GM12892 (cell line): ENCODE results near the gene SGPP2.
A peak's percentile ranks its signal among the peaks of the same experiment; 100 is the strongest.
"Not testable (repeated sequence)": the region's sequence is repeated elsewhere in the genome, so short reads cannot be mapped to it uniquely, and the experiment has no call there.

Experiments used
- DNase-seq: peaks from one replicate; pipeline ENCODE4 v3.0.0; 2011; ENCODE audit not compliant: insufficient read length
- FAIRE-seq: peaks from 2 replicates; lab custom pipeline; 2011; peaks lifted over from hg19 to GRCh38; lab: Jason Lieb, UNC
- POLR2A ChIP-seq: IDR thresholded peaks from 2 replicates; pipeline ENCODE4 v1.6.1; 2011; ENCODE audit warnings: low read depth, low read length, control low read depth
- POLR2AphosphoS5 ChIP-seq: IDR thresholded peaks from 2 replicates; pipeline ENCODE4 v1.6.1; 2011; ENCODE audit warnings: low read depth, low read length, control low read depth
- TAF1 ChIP-seq: IDR thresholded peaks from 2 replicates; pipeline ENCODE4 v1.6.1; 2011; ENCODE audit warnings: low read depth, mild to moderate bottlenecking, control low read depth, low read length, borderline replicate concordance

SGPP2 gene

DNA sequence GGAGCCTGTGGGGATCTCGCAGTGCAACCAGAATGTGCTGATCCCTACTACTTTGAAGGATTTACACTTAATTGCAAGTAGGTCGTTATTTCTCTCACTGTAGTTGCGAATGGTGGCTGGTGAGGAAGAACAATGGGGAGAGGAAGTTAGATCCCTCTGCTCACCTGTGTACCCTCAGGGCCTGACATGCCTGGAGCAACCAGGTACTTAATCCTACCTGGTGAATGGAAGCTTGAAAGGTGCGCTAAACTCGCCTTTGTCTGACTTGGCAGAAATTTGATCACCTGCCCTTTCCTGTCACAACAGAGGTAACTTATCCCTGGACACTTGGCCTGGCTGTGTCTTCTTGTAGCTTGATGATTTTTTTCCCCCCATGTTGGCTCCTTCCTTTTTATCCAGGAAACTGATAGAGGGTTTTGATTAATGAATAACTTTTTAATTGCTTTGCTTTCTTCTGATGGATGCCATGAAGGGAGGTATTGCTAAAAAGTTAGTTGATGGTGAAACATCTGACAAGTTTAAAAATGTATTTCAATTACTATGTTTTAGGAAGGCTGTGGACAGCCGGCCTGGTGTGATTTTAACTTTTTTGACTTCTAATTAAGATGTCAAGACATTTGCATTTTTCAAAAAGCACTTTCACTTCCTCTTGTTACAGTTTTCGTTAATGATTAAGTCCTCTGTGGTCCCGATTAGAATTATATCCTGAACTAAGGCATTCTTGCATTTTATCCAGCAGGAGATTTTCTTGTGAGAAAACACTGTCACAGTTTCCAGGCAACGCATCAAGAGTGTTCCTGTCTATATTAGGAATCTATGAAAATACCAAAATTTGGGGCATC lies 9.2 kb downstream of the SGPP2 start:
- DNase-seq = no peak
- TF ChIP-seq TAF1 (no peak), POLR2A (no peak), POLR2AphosphoS5 (no peak)
- FAIRE-seq = peak; percentile 81

DNA sequence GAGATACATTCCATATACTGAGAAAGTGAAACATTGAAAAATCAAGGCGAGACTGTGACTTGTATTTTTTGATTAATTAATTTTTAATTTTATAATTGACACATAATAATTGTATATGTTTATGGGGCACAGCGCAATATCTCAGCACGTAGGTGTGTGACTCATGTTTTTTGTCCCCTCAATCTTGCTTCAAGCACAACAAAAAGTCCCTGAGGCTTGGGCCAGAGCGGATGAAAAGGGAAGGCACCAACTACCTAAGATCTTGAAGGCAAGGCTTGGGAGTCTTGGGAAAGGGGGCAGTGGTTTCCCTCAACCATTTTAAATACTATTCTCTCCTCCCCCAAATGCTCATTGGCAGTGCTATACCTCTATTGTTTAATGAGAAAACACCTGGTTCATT lies 9.9 kb downstream of the SGPP2 start:
- FAIRE-seq (no peak), DNase-seq (no peak)
- TF ChIP-seq POLR2A = no peak
- no peak for TF ChIP-seq TAF1
- no peak for TF ChIP-seq POLR2AphosphoS5

DNA sequence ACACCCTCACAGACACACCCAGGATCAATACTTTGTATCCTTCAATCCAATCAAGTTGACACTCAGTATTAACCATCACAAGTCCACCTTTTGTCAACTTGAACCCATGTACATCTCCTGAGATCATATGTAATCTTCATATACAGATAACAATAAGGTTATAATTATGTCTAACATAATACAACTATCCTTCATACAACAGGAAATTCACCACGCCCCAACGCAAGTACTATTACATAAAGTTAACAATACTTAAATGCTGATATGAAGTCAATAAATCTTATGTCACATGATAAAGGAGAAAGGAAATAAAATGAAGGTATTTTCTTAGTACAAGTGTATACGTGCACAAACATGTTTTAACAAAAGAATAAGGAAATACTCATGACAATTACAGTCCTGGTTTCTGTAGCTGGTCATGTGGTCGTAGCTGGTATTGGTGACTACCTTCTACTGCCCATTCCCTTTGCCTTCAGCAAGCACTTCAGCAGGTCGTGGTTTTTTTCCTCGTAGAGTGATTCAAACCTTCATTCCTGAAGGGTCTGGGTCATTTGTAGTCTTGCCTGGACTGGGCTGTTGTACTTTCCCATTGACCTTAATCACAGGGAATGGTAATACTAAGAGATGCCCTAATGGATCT lies 11.2 kb downstream of the SGPP2 start:
- not testable (repeated sequence) for FAIRE-seq, DNase-seq

DNA sequence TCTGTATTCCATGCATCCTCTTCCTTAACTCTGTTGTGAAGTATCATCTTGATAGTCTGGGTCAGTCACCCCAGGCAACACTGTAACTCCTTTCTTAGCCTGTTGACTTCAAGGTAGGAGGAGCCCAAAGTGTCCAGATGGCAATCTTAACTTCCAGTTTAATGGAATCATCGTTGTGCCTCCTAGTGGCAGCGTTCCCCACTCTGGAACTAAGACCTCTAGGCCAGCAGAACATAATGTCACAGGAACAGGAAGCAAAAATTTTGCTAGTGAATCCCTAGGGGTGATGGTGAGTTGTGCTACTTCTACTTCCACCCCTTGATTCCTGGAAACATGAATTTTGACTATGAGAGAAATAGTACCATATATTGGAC lies 11.7 kb downstream of the SGPP2 start:
- TF ChIP-seq TAF1 (no peak), POLR2AphosphoS5 (no peak), POLR2A (no peak)
- FAIRE-seq (no peak), DNase-seq (no peak)

DNA sequence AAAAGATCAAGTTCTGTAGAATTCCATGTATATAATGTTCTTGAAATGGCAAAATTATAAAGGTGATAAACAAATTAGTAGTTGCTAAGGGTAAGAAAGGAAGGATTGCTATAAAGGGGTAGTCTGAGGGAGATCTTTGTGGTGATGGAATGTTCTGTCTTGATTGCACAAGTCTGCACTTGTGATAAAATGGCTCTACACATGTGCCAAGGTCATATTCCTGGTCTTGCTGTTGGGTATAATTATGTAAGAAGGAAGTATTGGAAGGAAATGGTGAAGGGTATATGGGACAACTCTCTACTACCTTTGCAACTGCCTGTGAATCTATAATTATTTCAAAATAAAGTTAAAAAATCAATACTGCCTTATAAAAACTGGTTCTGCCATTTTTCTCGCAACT lies 15.3 kb downstream of the SGPP2 start:
- DNase-seq (no peak), FAIRE-seq (no peak)
- TF ChIP-seq TAF1 (no peak), POLR2AphosphoS5 (no peak), POLR2A (no peak)

DNA sequence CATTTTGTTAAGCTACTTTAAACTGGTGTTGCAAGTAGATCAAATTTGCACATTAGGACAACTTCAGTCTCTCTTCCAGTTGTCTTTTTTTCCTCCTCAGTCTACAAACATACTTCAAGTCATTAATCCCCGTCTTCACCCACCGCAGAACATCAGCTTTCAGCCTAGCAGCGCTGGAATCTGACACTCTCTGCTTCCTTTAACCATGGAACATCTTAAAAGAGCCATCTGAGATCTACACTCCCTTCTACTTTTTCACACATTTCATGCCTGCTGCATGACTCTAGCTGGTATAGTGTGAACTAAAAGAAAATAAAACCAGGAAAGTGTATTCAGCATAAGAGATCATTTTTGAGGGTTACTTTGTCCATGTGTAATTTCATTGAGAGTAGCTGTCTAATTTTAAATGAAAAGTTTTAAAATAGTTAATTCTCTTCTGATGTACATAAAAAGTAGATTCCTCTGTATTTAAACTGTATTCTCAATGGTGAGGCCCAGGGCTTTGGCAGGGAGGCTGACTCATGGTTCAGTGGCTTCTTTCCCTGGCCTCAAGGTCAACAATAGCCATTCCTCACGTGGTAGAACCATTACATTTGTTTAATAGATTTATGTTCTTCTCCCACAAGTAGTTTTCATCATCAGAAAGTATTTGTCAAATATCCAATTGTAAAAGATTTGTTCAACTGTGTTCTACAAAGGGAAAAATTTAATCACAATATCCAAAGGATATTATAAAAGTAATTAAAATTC lies 16.5 kb downstream of the SGPP2 start:
- TF ChIP-seq POLR2A = no peak
- TF ChIP-seq POLR2AphosphoS5 = no peak
- no peak for TF ChIP-seq TAF1
- no peak for DNase-seq
- FAIRE-seq = peak; percentile 58

DNA sequence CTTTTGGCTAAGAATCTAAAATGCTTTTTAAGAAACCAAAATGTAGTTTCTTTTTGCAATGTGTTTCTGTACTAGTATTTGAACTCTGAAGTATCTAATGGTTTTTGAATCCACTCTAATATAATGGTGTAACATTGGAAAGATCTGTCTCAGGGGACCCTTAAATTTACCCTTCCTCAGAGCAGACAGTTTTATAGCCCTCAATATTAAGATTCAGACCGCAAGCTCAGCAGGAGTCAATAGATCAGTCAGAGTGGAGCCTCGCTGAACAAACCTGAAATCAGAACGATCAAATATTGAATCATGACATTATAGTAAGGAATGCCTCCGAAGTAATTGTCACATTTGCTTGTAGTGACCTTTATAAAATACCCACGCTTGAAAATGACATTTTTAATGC lies 18.3 kb downstream of the SGPP2 start:
- FAIRE-seq (no peak), DNase-seq (no peak)
- TF ChIP-seq POLR2AphosphoS5 (no peak), POLR2A (no peak), TAF1 (no peak)

DNA sequence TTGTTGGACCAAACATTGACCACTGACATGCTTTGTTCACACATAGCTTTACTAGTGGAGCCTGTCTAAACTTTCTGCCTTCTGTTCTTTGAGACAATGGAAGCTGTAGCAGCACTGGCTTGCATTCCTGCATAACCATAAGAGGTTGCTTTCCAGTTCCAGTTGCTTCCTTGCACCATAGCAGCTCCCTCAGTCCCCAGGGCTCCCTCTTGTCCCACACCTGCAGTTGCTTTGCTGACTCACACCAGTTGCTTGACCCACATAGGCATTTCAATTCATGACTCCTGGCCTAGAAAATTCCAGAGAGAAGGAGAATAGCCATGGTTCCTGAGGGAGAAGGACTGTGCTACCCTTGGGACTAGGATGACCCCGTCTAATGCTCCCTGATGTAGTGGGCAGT lies 20.9 kb downstream of the SGPP2 start:
- no peak for TF ChIP-seq POLR2AphosphoS5
- no peak for TF ChIP-seq TAF1
- no peak for DNase-seq
- no peak for FAIRE-seq

DNA sequence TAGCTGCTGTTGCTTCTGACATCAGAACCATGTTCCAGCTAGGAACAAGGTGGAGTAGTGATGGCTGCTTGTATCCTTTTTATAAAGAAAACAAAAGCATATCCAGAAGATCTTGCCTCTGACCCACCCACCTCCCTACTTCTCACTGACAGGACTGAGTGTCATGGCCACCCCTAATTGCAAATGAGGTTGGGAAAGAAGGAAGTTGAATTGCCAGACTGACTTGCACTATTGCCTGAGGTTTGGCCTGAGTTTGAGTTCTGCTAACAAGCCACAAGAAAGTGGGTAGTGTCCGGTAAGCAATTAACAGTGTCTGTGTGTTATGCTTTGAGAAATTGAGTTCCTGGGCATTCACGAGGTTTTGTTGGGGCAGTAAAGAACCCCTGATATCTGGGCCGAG lies 22.8 kb downstream of the SGPP2 start:
- TF ChIP-seq POLR2A (no peak), POLR2AphosphoS5 (no peak), TAF1 (no peak)
- DNase-seq (no peak), FAIRE-seq (no peak)

DNA sequence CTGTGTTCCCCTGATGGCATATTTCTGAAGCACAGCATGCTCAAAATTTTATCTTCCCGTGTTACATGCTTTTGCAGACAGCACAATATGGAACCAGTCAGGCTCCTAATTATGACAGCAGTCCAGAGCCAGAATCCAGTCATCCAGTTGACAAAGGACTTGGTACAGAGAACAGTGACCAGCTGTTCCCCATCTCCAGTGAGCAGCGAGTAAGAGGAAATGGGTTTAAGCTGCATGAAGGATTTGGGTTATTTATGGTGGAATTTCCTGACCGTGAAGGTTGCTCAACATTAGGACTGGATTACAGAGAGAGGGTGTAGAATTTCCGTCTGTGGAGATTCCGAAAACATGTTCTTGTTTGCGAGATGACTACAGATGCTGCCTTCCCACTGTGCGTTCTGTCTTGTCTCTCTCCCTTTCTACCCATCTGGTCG lies 24.4 kb downstream of the SGPP2 start:
- DNase-seq = no peak
- no peak for FAIRE-seq
- TF ChIP-seq POLR2A = no peak

DNA sequence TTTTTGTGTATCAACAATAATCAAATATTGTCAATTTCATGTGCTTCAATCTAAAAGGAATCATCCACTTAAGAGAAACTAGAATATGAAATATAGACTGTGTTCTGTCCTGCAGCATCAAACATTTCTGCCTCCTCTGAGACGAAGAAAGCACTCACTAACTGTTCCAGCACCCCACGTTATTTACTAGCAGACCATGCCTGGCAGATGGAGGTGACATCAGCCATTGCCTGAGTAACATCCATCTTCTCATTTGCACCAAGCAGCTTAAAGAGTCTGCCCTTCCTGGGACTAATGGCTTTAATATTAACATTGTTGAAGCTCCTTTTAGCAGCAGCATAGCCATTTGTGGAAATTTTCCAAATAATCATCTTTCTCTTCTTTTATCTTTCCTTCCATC lies 25.7 kb downstream of the SGPP2 start:
- FAIRE-seq (no peak), DNase-seq (no peak)
- no peak for TF ChIP-seq TAF1
- no peak for TF ChIP-seq POLR2A
- TF ChIP-seq POLR2AphosphoS5 = no peak

DNA sequence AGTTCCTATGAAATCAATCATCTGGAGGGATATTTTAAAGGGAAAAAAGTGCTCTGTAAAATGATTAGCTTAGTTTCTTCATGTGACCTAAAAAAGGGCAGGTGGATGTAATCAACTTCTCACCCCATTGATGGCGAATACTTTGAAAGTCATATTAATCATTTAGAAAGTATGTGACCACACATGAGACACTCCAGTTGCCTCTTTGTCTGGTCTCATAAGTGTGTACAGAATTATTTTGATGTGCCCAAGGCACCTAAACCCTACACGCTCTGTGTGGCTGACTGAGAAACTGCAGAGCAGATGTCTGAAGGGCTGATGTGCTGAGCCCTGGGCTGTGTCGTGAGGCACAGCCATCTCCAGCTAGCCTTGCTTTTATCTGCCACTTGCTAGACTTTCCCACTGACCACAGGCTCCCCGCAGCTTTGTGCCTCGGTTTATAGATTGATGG lies 26.9 kb downstream of the SGPP2 start:
- FAIRE-seq (peak; percentile 96), DNase-seq (no peak)
- no peak for TF ChIP-seq TAF1
- TF ChIP-seq POLR2A = no peak
- TF ChIP-seq POLR2AphosphoS5 = no peak

DNA sequence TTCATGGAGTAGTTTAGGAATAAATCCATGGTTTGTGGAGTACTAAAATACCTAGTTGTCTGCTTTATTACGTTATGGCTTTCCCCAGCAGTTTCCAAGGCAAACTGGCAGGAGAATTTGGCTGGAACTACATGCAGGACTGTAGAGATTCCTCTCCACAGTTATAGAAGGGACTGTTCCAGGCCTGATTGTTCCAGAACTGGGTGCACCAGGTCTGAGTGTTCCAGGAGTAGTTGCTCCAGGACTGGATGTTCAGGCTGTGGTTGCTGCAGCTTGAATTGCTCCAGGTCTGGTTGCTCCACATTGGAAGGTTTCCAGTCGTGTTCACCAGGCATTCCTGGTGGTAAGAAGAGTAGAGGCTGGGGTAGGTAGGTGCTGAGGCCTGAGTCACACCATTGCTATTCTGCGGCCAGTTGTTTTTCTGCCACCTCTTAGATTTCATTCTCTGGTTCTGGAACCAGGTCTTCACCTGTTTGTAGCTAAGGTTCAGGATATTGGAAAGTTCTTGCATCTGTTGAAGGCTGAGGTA lies 28.1 kb downstream of the SGPP2 start:
- TF ChIP-seq TAF1 (no peak), POLR2AphosphoS5 (no peak), POLR2A (no peak)
- DNase-seq = no peak
- no peak for FAIRE-seq
